B cell (primary cell): ENCODE data around the gene FAU. TPM values are rescaled to one million over a fixed set of nuclear protein-coding genes. Genes with fewer than 3 reads are reported as not detected.

Source experiments
- ATAC-seq: fragments of 200-7000 bp; cut with Tn5 transposase; one replicate; pipeline ENCODE4 v1.10.0; 2021; ENCODE audit warnings: low read depth, mild to moderate bottlenecking, moderate number of reproducible peaks, moderate library complexity
- CTCF ChIA-PET: fragments of 350-600 bp; sonication (Branson Sonifier 250); formaldehyde crosslinking; loops from one replicate; lab custom pipeline; 2021; ENCODE audit warnings: antibody characterized with exemption, inconsistent platforms; lab: Charles Lee
- POLR2A ChIA-PET: fragments of 350-600 bp; sonication (Branson Sonifier 250); formaldehyde crosslinking; loops from one replicate; lab custom pipeline; 2021; ENCODE audit warnings: antibody characterized with exemption; lab: Charles Lee
- DNase-seq: peaks from one replicate; pipeline ENCODE4 v3.0.0; 2013
- H2AFZ ChIP-seq: 2 replicates; pipeline ENCODE4 v1.6.1; 2012; ENCODE audit warnings: mild to moderate bottlenecking, low read depth, low read length; ENCODE audit not compliant: insufficient read depth, poor library complexity, severe bottlenecking
- H3K27ac ChIP-seq, 2 donors: 1 replicate in 1 of 2; 2 replicates in 1 of 2; pipeline ENCODE4 v1.5.1; 2012 to 2013; ENCODE audit warnings: low read length in 2 of 2, mild to moderate bottlenecking in 2 of 2, moderate library complexity in 1 of 2
- H3K27me3 ChIP-seq, 4 experiments: fragments of 200-600 bp in 1 of 4; sonication (generic) in 1 of 4; replicated peaks in 1 of 4; 1 replicate in 2 of 4; 2 replicates in 2 of 4; pipeline versions ENCODE4 v1.6.1 to v1.7.0; 2013 to 2016; ENCODE audit warnings: low read length in 3 of 4, mild to moderate bottlenecking in 2 of 4, mixed read lengths in 1 of 4, moderate library complexity in 1 of 4; ENCODE audit not compliant: insufficient read depth in 4 of 4, control insufficient read depth in 3 of 4; ENCODE audit errors: control extremely low read depth in 1 of 4
- H3K36me3 ChIP-seq, 2 experiments: replicated peaks in 1 of 2; 1 replicate in 1 of 2; 2 replicates in 1 of 2; pipeline versions ENCODE4 v1.6.1 to v1.7.1; 2013; ENCODE audit warnings: low read length in 1 of 2; ENCODE audit not compliant: insufficient read depth in 2 of 2, control insufficient read depth in 1 of 2; ENCODE audit errors: control extremely low read depth in 1 of 2, extremely low read depth in 1 of 2
- H3K4me1 ChIP-seq, 2 donors: fragments of 200-600 bp in 1 of 2; sonication (generic) in 1 of 2; 1 replicate in 1 of 2; 2 replicates in 1 of 2; pipeline versions ENCODE4 v1.5.1 to v1.6.1; 2013 to 2017; ENCODE audit warnings: low read length in 2 of 2; ENCODE audit not compliant: control insufficient read depth in 2 of 2, insufficient read depth in 2 of 2
- H3K4me2 ChIP-seq: replicated peaks from 2 replicates; pipeline ENCODE3; 2012; ENCODE audit warnings: mild to moderate bottlenecking, low read depth, low read length; ENCODE audit not compliant: poor library complexity, severe bottlenecking
- H3K4me3 ChIP-seq, 5 experiments: fragments of 200-600 bp in 1 of 5; sonication (generic) in 1 of 5; 1 replicate in 3 of 5; 2 replicates in 2 of 5; pipeline versions ENCODE4 v1.5.1 to v1.7.0; 2011 to 2016; ENCODE audit warnings: low read length in 4 of 5, mild to moderate bottlenecking in 4 of 5, low read depth in 2 of 5, control low read depth in 1 of 5, moderate library complexity in 1 of 5; ENCODE audit not compliant: insufficient read depth in 1 of 5; ENCODE audit errors: control extremely low read depth in 1 of 5, extremely low read depth in 1 of 5
- H3K79me2 ChIP-seq: fragments of 200-600 bp; sonication (generic); one replicate; pipeline ENCODE4 v1.6.0; 2016; ENCODE audit warnings: low read length; ENCODE audit not compliant: control insufficient read depth, insufficient read depth
- H3K9ac ChIP-seq: fragments of 200-600 bp; sonication (generic); 2 replicates; pipeline ENCODE4 v1.6.1; 2017; ENCODE audit warnings: mild to moderate bottlenecking, low read length, moderate library complexity
- H3K9me3 ChIP-seq, 3 donors: one replicate each; pipeline versions ENCODE4 v1.6.1 to v1.7.1; 2013; ENCODE audit warnings: low read length in 2 of 3; ENCODE audit not compliant: control insufficient read depth in 2 of 3, insufficient read depth in 1 of 3; ENCODE audit errors: control extremely low read depth in 1 of 3
- H4K20me1 ChIP-seq: 2 replicates; pipeline ENCODE4 v1.6.0; 2012; ENCODE audit warnings: mild to moderate bottlenecking, low read length; ENCODE audit not compliant: insufficient read depth, control insufficient read depth, poor library complexity, severe bottlenecking
- H3K27ac Mint-ChIP-seq: one replicate; pipeline ENCODE4 v1.8.0; 2021; ENCODE audit warnings: mixed read lengths
- H3K27me3 Mint-ChIP-seq: one replicate; pipeline ENCODE4 v1.8.0; 2021; ENCODE audit warnings: mixed read lengths
- H3K4me1 Mint-ChIP-seq: one replicate; pipeline ENCODE4 v1.8.0; 2021; ENCODE audit warnings: mixed read lengths
- H3K4me3 Mint-ChIP-seq: one replicate; pipeline ENCODE4 v1.8.0; 2021; ENCODE audit warnings: mixed read lengths
- H3K9me3 Mint-ChIP-seq: one replicate; pipeline ENCODE4 v1.8.0; 2022; ENCODE audit warnings: mixed read lengths; ENCODE audit not compliant: insufficient read depth
- CTCF ChIP-seq: fragments of 200-600 bp; IDR thresholded peaks from one replicate; pipeline ENCODE4 v1.8.0; 2022; ENCODE audit warnings: antibody characterized with exemption, mild to moderate bottlenecking
- EZH2 ChIP-seq: IDR thresholded peaks from 2 replicates; pipeline ENCODE4 v1.6.1; 2012; ENCODE audit warnings: borderline replicate concordance, low read depth, mild to moderate bottlenecking, moderate library complexity, low read length; ENCODE audit not compliant: insufficient read depth, poor library complexity, severe bottlenecking
- WGBS: methylation state at CpG from one replicate; pipeline ENCODE4 v1.1.5; 2013; ENCODE audit warnings: missing lambda C conversion rate; ENCODE audit not compliant: insufficient coverage; 5-methylcytosine and 5-hydroxymethylcytosine counted together
- intact Hi-C: fragments of 100-400 bp; cut with micrococcal nuclease; formaldehyde crosslinking; loops from one replicate; pipeline ENCODE4 v1.10.0; 2022
- polyA plus RNA-seq: library from polyadenylated mRNA; depleted of rRNA; stranded (reverse); fragments of >200 nt; gene quantifications from 2 replicates; pipeline ENCODE4 v1.2.3, GENCODE V29; 2012
- total RNA-seq, 2 donors: library from RNA; stranded (reverse); fragments of 120-200 nt in 1 of 2; gene quantifications; 1 replicate in 1 of 2; 2 replicates in 1 of 2; pipeline versions ENCODE4 v1.2.3 to v1.2.4, GENCODE V29; 2013 to 2022

Gene FAU
- total and polyA plus RNA-seq, 2 donors (not counting 1 experiment from before 2014, with no cell fraction given), result 1,318 to 1,559 TPM

DNA sequence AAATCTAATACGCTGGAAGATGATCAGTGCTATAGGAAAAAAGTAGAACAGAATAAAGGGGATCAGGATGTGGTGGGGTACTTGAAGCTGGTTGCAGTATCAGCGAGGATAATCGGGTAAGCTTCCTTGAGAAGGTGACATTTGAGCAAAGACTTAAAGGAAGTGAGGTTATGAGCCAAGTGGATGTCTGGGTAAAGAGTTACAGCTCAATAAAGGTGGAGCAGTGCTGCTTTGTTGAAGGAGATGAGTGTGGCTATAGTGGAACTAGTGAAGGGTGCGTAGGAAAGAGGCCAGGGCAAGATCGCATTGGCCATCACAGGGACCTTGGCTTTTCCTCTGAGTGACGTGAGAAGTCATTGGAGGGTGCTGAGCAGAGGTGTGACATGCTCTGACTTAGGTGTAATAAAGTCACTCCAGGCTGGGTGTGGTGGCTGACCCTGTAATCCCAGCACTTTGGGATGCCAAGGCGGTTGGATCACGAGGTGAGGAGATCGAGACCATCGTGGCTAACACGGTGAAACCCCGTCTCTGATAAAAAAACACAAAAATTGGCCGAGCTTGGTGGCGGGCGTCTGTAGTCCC lies 14.7 kb upstream of the FAU start:
- peaks cover 0 to 8% of the 10 kb centered on the region in 2 experiments for H3K36me3 ChIP-seq
- no peak overlapping the region for H2AFZ ChIP-seq
- H3K4me3 ChIP-seq, result no peak overlapping the region
- H3K9me3 ChIP-seq, result no peaks in the 10 kb centered on the region
- no peak overlapping the region for H3K4me2 ChIP-seq
- Mint-ChIP-seq H3K27me3 (no peaks in the 10 kb centered on the region), H3K9me3 (no peaks in the 10 kb centered on the region), H3K4me1 (peaks cover 50% of the 10 kb centered on the region), H3K4me3 (peak overlapping the region; percentile 78), H3K27ac (peak overlapping the region; percentile 83)
- CTCF ChIA-PET, result interaction anchor here (2.5 to 7.5 kb wide), 4 partner anchors 15 to 43 kb away, joined by 17 to 64 read pairs (median 29); partner anchors contain the start of genes CAPN1, FAU, MRPL49 and TM7SF2
- peaks cover 57% of the 10 kb centered on the region for H3K79me2 ChIP-seq
- ATAC-seq (no peak), DNase-seq (no peak)
- peaks cover 24% of the 10 kb centered on the region for H4K20me1 ChIP-seq
- POLR2A ChIA-PET, result interaction anchor here (2.1 to 8.8 kb wide), 2 partner anchors 17 to 25 kb away, joined by 15 to 160 read pairs; partner anchors contain the start of genes FAU, MRPL49, TM7SF2 and ZNHIT2
- WGBS, result 94% methylated on average over 14 of the region's 15 CpGs
- peaks cover 16 to 37% of the 10 kb centered on the region in 2 donors for H3K4me1 ChIP-seq
- intact Hi-C loops, result loop anchor here (5.0 kb wide), 1 partner anchor 334 kb away; the partner anchor contains the start of gene MAP4K2
- no peaks in the 10 kb centered on the region for H3K27me3 ChIP-seq
- H3K27ac ChIP-seq, result peak overlapping the region in 1 of 2 donors; percentile 99
- no peak overlapping the region for H3K9ac ChIP-seq
- TF ChIP-seq CTCF (no peak), EZH2 (no peak)
